ENCODE data around the gene WNT4.

DNA sequence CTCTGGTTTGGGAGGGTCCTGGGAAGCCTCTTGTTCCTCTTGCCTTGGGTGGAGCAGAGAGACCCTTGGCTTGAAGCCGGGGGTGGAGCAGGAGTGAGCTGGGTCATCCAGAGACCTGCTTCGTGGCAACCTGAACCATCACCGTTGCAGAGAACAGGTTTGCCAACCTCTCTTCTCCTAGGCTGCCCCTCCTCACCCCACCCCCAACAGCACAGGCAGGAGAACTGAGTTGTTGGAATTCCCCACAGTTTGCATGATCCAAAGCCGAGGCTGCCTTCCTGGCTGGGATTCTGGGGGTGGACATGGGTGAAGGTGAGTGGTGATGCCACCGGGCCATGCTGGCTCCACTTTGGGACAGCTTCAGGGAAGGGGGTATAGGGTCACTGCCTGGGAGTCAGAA, 2.2 kb downstream of the WNT4 start:
- TF ChIP-seq, protein P1, sequence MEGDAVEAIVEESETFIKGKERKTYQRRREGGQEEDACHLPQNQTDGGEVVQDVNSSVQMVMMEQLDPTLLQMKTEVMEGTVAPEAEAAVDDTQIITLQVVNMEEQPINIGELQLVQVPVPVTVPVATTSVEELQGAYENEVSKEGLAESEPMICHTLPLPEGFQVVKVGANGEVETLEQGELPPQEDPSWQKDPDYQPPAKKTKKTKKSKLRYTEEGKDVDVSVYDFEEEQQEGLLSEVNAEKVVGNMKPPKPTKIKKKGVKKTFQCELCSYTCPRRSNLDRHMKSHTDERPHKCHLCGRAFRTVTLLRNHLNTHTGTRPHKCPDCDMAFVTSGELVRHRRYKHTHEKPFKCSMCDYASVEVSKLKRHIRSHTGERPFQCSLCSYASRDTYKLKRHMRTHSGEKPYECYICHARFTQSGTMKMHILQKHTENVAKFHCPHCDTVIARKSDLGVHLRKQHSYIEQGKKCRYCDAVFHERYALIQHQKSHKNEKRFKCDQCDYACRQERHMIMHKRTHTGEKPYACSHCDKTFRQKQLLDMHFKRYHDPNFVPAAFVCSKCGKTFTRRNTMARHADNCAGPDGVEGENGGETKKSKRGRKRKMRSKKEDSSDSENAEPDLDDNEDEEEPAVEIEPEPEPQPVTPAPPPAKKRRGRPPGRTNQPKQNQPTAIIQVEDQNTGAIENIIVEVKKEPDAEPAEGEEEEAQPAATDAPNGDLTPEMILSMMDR (conservative IDR thresholded peaks at IDR 0.05 in 1 of 2, IDR thresholded peaks at IDR 0.05 in 1 of 2; ENCODE audit: extremely low read depth in 1 of 2, insufficient read depth in 1 of 2, low read depth in 1 of 2, low read length in 2 of 2), result no peak
- TF ChIP-seq EZH2 (IDR thresholded peaks at IDR 0.05; ENCODE audit: borderline replicate concordance, low read length), result no peak
